Muscle of leg (tissue), 11 donors: Measurements from ENCODE around the gene CYP2E1. TPM values are rescaled to one million over a fixed set of nuclear protein-coding genes. Genes with fewer than 3 reads are reported as not detected.

Source experiments
- DNase-seq: peaks from one replicate; pipeline ENCODE4 v3.0.0; 2013
- H3K27ac ChIP-seq: one replicate; pipeline ENCODE4 v1.5.1; 2013; ENCODE audit warnings: mild to moderate bottlenecking, low read length, control low read depth
- H3K27me3 ChIP-seq: one replicate; pipeline ENCODE4 v1.6.1; 2013; ENCODE audit warnings: low read length; ENCODE audit not compliant: control insufficient read depth, insufficient read depth
- H3K36me3 ChIP-seq: one replicate; pipeline ENCODE4 v1.6.1; 2013; ENCODE audit warnings: low read length; ENCODE audit not compliant: control insufficient read depth, insufficient read depth
- H3K4me1 ChIP-seq: one replicate; pipeline ENCODE4 v1.6.1; 2013; ENCODE audit warnings: low read length; ENCODE audit not compliant: control insufficient read depth, insufficient read depth
- H3K4me3 ChIP-seq: one replicate; pipeline ENCODE4 v1.5.1; 2013; ENCODE audit warnings: low read length, control low read depth
- H3K9me3 ChIP-seq: replicated peaks from 2 replicates; pipeline ENCODE4 v1.6.1; 2013; ENCODE audit warnings: low read depth, low read length; ENCODE audit not compliant: control insufficient read depth
- WGBS: methylation state at CpG from one replicate; pipeline ENCODE4 v1.1.5; 2013; ENCODE audit warnings: missing lambda C conversion rate; ENCODE audit not compliant: insufficient coverage; 5-methylcytosine and 5-hydroxymethylcytosine counted together
- polyA plus RNA-seq, 8 donors: library from polyadenylated mRNA; unstranded; fragments of 120-200 nt; gene quantifications; one replicate each; pipeline versions ENCODE4 v1.2.1 to v1.2.3, GENCODE V29; 2013; ENCODE audit warnings: inconsistent platforms in 1 of 8, low replicate concordance in 1 of 8; ENCODE audit not compliant: insufficient read length in 8 of 8, insufficient read depth in 1 of 8
- total RNA-seq: library from RNA; stranded (reverse); fragments of 120-200 nt; gene quantifications from one replicate; pipeline ENCODE4 v1.2.4, GENCODE V29; 2013

CYP2E1 gene
- total and polyA plus RNA-seq, 9 donors: 0.25 to 1.9 (median 1.1) TPM

GRCh38 chr10:133527771-133528271 lies 658 bp downstream of the CYP2E1 start:
- H3K27me3 ChIP-seq: peaks cover 46% of the 10 kb centered on the region
- H3K4me1 ChIP-seq: no peaks in the 10 kb centered on the region
- H3K4me3 ChIP-seq: no peak overlapping the region
- DNase-seq: no peak
- WGBS: 37% methylated on average over 51 of the region's 51 CpGs
- no peaks in the 10 kb centered on the region for H3K9me3 ChIP-seq
- H3K36me3 ChIP-seq: no peaks in the 10 kb centered on the region
- no peak overlapping the region for H3K27ac ChIP-seq

GRCh38 chr10:133528296-133528844 lies 1.2 kb downstream of the CYP2E1 start:
- no peaks in the 10 kb centered on the region for H3K36me3 ChIP-seq
- H3K4me3 ChIP-seq: no peak overlapping the region
- no peaks in the 10 kb centered on the region for H3K4me1 ChIP-seq
- no peak overlapping the region for H3K27ac ChIP-seq
- no peak for DNase-seq
- H3K27me3 ChIP-seq: peaks cover 46% of the 10 kb centered on the region
- H3K9me3 ChIP-seq: no peaks in the 10 kb centered on the region
- WGBS: 27% methylated on average over 36 of the region's 50 CpGs

- no peak overlapping the region for H3K27ac ChIP-seq
- peaks cover 46% of the 10 kb centered on the region for H3K27me3 ChIP-seq
- no peaks in the 10 kb centered on the region for H3K9me3 ChIP-seq
- H3K4me1 ChIP-seq: no peaks in the 10 kb centered on the region
- 14% methylated on average over 16 of the region's 37 CpGs for WGBS
- no peak overlapping the region for H3K4me3 ChIP-seq
- DNase-seq: peak; percentile 11
- H3K36me3 ChIP-seq: no peaks in the 10 kb centered on the region
Observed at GRCh38 chr10:133528845-133529575, 1.8 kb downstream of the CYP2E1 start.

- Histone ChIP-seq H3K36me3 (no peaks in the 10 kb centered on the region), H3K9me3 (no peaks in the 10 kb centered on the region), H3K4me3 (no peak overlapping the region), H3K27me3 (peaks cover 46% of the 10 kb centered on the region), H3K4me1 (no peaks in the 10 kb centered on the region), H3K27ac (no peak overlapping the region)
- DNase-seq: no peak
- WGBS: 37% methylated on average over 17 of the region's 26 CpGs
Observed at GRCh38 chr10:133529576-133529946, 2.4 kb downstream of the CYP2E1 start.

- H3K27ac ChIP-seq: no peak overlapping the region
- H3K9me3 ChIP-seq: no peaks in the 10 kb centered on the region
- no peaks in the 10 kb centered on the region for H3K36me3 ChIP-seq
- 59% methylated on average over 9 of the region's 9 CpGs for WGBS
- no peak overlapping the region for H3K4me3 ChIP-seq
- no peaks in the 10 kb centered on the region for H3K4me1 ChIP-seq
- peaks cover 45% of the 10 kb centered on the region for H3K27me3 ChIP-seq
- DNase-seq: no peak
Observed at GRCh38 chr10:133530506-133530905, 3.3 kb downstream of the CYP2E1 start.

- 67% methylated on average over 5 of the region's 7 CpGs for WGBS
- Histone ChIP-seq H3K27ac (no peak overlapping the region), H3K27me3 (peaks cover 31% of the 10 kb centered on the region)
Observed at GRCh38 chr10:133532871-133533270, 5.7 kb downstream of the CYP2E1 start.

GRCh38 chr10:133534417-133534816 lies 7.3 kb downstream of the CYP2E1 start:
- no peak for DNase-seq
- no peak overlapping the region for H3K4me3 ChIP-seq
- no peak overlapping the region for H3K27ac ChIP-seq
- no peaks in the 10 kb centered on the region for H3K9me3 ChIP-seq
- H3K27me3 ChIP-seq: peaks cover 16% of the 10 kb centered on the region
- H3K36me3 ChIP-seq: no peaks in the 10 kb centered on the region
- H3K4me1 ChIP-seq: no peaks in the 10 kb centered on the region
- 76% methylated on average over 4 of the region's 7 CpGs for WGBS

More at GRCh38 chr10:133532871-133533270, 5.7 kb downstream of the CYP2E1 start:
- DNase-seq: no peak
- no peaks in the 10 kb centered on the region for H3K9me3 ChIP-seq
- H3K36me3 ChIP-seq: no peaks in the 10 kb centered on the region
- H3K4me3 ChIP-seq: no peak overlapping the region
- no peaks in the 10 kb centered on the region for H3K4me1 ChIP-seq

GRCh38 chr10:133536198-133536597 lies 9.0 kb downstream of the CYP2E1 start:
- no peaks in the 10 kb centered on the region for H3K36me3 ChIP-seq
- no peak overlapping the region for H3K27ac ChIP-seq
- no peaks in the 10 kb centered on the region for H3K9me3 ChIP-seq
- 46% methylated on average over 3 of the region's 4 CpGs for WGBS
- no peaks in the 10 kb centered on the region for H3K27me3 ChIP-seq
- DNase-seq: no peak
- no peak overlapping the region for H3K4me3 ChIP-seq
- H3K4me1 ChIP-seq: no peaks in the 10 kb centered on the region

- no peak overlapping the region for H3K4me3 ChIP-seq
- H3K27me3 ChIP-seq: no peaks in the 10 kb centered on the region
- H3K36me3 ChIP-seq: no peaks in the 10 kb centered on the region
- no peak overlapping the region for H3K27ac ChIP-seq
- no peaks in the 10 kb centered on the region for H3K9me3 ChIP-seq
- WGBS: 75% methylated on average over 1 of the region's 4 CpGs
- DNase-seq: no peak
- no peaks in the 10 kb centered on the region for H3K4me1 ChIP-seq
Observed at GRCh38 chr10:133537546-133538545, 10.7 kb downstream of the CYP2E1 start.
